Panc1 (cell line): ENCODE results near the gene YTHDC2.

ENCODE experiments used
- CTCF ChIP-seq: fragments of 450-650 bp; IDR thresholded peaks from 2 replicates; pipeline ENCODE4 v1.5.1; 2017; ENCODE audit warnings: mild to moderate bottlenecking
- POLR2AphosphoS5 ChIP-seq: IDR thresholded peaks from 2 replicates; pipeline ENCODE4 v1.6.1; 2012; ENCODE audit warnings: mild to moderate bottlenecking, low read depth, low read length, moderate library complexity
- REST ChIP-seq, 2 experiments: IDR thresholded peaks; 2 replicates each; pipeline ENCODE4 v1.6.1; 2011 to 2012; ENCODE audit warnings: low read depth in 2 of 2, control low read depth in 1 of 2, low read length in 1 of 2, mild to moderate bottlenecking in 1 of 2, moderate library complexity in 1 of 2; ENCODE audit not compliant: insufficient read depth in 1 of 2
- TCF7L2 ChIP-seq: IDR thresholded peaks from 2 replicates; pipeline ENCODE4 v1.6.1; 2011; ENCODE audit warnings: mild to moderate bottlenecking, low read depth, low read length, inconsistent platforms

GRCh38 chr5:113634957-113635356, 121.5 kb downstream of the YTHDC2 start:
- no peak for TF ChIP-seq POLR2AphosphoS5
- no peak for TF ChIP-seq CTCF
- no peak for TF ChIP-seq REST (IDR thresholded peaks at IDR 0.05; ENCODE audit: insufficient read depth in 1 of 2, low read depth in 2 of 2, low read length in 1 of 2)
- no peak for TF ChIP-seq TCF7L2
